GM21447 (cell line): ENCODE data around the gene CCDC97.
"Not testable (repeated sequence)": the region's sequence is repeated elsewhere in the genome, so short reads cannot be mapped to it uniquely, and the experiment has no call there.

ENCODE experiments used
- ATAC-seq: cut with Tn5 transposase; IDR thresholded peaks from one replicate; pipeline ENCODE4 v1.9.1; 2021; ENCODE audit not compliant: unreplicated experiment

Gene CCDC97

GRCh38 chr19:41330946-41331678 is 21.1 kb downstream of the CCDC97 start:
- no peak for ATAC-seq

- ATAC-seq: no peak
These were observed 22.0 kb downstream of the CCDC97 start for GRCh38 chr19:41332000-41332399.

DNA sequence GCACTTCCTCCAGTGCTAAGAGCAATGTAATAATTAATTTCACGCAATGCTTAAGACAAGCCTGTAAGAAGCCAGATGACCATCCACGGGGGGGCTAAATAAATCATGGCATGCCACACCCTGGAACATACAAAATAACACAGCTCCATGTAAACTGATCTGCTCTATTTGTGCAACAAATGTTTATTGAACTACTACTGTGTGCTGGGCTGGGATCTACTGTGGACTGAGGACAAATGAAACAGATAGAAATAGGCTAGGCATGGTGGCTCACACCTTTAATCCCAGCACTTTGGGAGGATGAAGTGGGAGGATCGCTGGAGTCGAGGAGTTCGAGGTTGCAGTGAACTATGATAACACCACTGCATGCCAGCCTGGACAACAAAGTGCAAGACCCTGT is 22.5 kb downstream of the CCDC97 start:
- ATAC-seq: no peak

DNA sequence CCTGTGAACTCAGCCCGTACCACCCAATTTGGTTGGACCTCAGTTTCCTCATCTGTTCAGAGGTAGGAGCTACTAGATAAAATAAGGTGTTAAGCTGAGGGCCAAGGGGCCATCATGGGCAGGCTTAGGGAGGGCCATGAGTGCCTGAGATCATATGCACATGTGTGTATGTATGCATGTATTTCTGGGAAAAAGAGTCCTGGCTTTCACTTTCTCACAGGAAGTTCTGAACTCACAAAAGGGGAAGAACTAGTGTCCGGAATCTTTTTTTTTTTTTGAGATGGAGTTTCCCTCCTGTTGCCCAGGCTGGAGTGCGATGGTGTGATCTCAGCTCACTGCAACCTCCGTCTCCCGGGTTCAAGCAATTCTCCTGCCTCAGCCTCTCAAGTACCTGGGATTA is 24.8 kb downstream of the CCDC97 start:
- no peak for ATAC-seq

- no peak for ATAC-seq
These were observed 25.5 kb downstream of the CCDC97 start for GRCh38 chr19:41335467-41335866.

DNA sequence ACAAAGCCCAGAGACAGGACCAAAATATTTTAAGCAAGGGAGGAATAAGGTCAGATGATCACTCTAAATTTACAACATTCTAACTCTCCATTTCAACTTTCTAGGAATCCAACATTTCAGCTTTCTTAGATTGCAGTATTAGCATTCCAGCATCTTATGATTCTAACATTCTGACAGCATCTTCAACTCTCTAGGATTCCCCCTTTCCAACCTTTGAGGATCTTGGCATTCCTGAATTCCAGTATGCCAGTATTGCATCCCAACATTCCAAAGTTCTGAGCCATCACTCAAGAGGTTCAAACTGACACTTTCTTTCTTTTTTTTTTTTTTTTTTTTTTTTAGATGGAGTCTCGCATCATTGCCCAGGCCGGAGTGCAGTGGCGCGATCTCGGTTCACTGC is 30.0 kb downstream of the CCDC97 start:
- ATAC-seq: no peak

DNA sequence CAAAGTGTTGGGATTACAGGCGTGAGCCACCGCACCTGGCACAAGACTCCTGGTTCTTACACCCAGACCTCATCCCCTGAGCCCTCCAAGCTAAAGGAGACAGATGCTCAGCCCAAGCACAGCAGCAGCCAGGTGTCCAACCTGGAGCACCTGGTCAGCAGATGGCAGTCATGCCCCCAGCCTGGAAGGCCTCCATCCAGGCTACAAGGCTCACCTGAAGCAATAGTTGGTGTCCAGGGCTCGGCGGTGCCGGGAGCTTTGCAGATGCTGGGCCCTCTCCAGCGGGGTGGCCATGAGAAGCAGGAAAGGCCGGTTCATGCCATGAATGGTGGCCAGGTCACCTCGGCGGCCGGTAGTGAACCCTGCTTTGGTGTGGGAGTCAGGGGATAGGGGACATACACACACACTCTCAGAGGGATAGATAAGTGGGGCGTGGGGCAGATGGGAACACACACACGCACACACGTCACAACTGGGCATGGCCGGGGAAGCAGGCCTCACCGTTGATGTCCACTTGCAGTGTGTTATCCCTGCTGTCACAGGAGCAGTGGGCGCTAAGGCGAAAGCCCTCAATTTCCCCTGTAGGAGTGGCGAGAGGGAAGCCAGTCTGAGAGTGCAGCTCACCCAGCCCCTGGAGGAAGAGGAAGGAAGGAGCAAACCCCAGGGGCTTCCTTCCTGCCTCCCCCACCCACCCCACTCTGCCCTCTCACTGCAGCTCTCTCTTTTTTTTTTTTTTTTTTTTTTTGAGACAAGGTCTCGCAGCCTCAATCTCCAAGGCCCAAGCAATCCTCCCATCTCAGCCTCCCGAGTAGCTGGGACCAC is 31.9 kb downstream of the CCDC97 start:
- no peak for ATAC-seq

- ATAC-seq: no peak
These were observed 34.2 kb downstream of the CCDC97 start for GRCh38 chr19:41344162-41344561.

GRCh38 chr19:41346916-41347315 is 36.9 kb downstream of the CCDC97 start:
- not testable (repeated sequence) for ATAC-seq

- ATAC-seq: no peak
These were observed 40.9 kb downstream of the CCDC97 start for GRCh38 chr19:41350735-41351338.

DNA sequence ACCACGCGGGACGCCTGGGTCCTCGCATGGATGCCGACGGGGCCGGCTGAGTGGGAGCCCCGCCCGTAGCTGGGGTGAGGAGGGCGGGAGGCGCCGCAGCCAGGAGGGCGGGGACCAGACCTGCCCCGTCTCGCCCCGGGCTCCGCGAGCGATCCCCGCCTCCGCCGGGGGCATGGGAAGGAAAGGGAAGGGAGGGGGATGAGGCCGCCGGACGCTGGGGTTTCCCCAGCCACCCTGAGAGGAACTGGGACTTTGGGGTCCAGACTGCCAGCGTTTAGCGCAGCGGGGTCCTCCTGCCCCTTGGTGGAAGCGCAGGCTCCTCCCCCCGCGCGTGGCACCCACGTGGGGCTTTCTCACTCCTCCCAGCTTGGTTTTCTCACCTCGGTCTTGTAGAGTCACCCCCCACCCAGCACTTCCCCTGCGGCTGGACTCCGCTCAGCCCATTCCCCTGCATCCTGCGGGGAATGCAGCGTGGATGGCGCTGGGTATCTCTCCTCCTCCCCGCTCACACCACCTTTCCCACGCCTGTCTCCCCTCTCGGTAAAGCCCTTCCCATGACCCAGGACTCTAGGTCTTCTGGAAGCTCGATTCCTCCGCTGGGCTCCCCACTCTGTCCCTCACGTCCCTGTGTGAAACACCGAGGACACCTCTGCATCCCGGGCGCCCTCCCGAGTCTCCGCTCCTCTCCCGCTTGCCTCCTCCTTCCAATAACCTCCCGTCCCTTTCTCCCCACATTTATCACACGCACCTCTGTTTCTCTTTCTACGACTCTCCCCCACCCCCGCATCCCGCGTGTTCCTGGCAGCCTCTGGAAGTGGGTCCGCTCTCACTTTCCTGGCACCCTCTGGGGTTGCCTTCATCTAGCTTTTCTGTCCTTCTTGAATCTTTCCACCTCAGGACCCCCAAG is 41.6 kb downstream of the CCDC97 start:
- ATAC-seq: peak; percentile 36

DNA sequence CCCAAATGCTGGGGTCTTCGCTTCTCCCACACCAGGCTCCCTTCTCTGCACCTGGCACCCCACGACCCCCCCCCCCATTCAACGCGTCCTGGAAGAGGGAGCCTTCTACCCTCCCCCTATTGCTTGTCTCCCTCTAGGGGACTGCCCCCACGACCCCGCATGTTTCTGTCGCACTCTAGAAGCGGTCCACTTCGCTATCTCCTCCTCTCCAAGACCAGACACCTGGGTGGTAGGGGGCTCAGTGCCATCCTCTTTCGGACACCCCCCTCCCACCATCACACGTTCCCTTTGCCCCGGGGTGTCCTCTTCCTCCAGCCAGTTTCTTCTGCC is 42.3 kb downstream of the CCDC97 start:
- no peak for ATAC-seq

- no peak for ATAC-seq
These were observed 42.9 kb downstream of the CCDC97 start for GRCh38 chr19:41352609-41353465.

DNA sequence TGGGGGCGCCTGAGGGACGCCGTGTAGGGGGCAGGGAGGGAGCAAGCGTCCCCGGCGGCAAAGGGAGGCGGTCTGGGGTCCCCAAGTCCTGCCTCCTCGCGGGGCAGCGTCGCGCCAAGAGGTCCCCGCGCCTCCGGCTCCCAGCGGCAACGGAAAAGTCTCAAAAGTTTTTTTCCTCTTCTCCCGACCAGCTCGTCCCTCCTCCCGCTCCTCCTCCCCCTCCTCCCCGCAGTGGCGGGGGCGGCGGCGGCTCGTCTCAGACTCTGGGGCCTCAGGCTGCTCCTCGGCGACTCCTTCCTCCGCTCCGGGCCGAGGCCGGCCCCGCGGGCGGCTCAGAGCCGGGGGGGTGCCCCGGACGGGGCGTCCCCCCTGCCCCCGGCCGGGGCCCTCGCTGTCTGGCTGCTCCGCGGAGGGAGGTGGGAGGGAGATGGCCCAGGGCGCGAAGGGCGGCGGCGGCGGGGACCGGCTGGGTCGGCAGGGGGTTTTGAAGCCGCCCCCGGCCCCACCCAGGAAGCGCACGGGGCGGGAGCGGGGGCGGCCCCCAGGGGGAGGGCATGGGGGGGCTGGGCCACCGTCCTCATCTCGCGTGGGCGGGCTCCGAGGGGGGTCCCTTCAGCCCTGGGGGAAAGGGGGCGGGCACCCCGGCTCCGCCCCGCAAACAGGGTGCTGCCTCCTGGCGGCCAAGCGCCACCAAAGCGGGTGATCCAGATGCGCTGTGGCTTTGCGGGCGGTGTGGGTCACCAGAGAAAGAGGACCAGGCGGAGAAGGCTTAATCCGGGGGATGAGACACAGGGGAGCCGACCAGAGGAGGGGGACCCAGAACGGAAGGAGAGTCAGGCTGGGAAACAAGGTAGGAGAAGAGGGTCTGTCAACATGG is 43.7 kb downstream of the CCDC97 start, which contains the start of gene TGFB1:
TGFB1 (minus strand) TSS at position 457 of the 877 bp plus-strand sequence. CDS start 878 bp downstream, outside the sequence.
- ATAC-seq: peak; percentile 35

DNA sequence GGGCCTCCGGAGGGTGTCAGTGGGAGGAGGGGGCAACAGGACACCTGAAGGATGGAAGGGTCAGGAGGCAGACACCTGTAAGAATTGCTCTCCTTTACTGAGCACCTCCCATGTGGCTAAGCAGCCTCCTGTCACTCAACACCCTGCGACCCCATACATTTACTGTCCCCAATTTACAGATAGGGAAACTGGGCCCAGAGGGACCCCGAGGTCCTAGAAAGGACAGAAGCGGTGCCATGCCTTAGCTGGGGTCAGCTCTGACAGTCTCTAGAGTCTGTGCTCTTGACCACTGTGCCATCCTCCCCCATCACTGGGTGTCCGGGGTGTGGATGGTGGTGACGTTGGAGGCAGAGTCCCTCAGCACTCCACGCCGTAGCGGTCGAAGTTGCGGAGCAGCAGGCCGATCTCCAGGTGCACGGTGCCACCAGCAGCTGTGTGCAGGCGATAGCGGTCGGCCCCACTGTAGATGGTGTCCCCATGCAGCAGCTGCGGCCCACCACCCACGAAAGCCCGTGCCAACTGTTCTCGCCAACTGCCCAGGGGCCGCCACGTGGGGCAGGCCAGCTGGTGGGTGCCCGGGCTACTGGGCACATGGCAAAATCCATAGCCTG is 44.5 kb downstream of the CCDC97 start:
- ATAC-seq: no peak

- no peak for ATAC-seq
These were observed 45.1 kb downstream of the CCDC97 start for GRCh38 chr19:41355035-41355434.

GRCh38 chr19:41355802-41356201 is 45.8 kb downstream of the CCDC97 start:
- ATAC-seq: no peak

DNA sequence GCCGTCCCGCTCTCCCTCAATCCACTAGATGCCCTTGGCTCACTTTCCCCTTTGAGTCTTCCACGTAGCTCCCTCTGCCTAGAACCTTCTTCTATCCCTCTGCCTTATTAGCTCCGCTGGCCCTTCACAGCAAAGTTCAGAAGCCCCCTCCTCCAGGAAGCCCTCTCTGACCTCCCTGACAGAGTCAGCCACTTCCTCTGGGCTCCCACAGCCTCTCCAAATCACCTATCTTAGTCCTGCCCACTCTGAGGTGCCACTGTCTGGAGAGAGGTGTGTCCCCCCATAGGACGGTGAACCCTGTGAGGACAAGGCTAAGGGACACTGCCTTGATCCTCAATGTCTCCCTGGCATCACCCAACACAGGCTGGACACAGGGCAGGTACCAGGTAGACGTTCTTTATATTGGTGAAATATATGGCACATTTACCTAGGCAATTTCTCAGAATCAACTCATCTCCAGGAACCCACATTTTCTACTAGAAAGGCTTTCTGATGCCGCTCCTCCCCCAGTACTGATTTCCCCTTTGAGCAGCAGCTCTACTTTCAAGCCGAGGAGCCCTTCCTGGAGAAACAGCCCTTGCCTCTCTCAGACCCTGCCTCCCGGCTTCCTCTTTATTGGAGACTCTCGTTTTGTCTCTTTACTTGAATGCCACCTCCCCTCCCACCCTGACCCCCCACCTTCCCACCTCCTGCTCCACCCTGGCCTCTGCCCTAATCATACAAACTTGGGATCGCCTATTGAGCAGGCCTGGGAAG is 47.2 kb downstream of the CCDC97 start:
- ATAC-seq: no peak
